Karpas-422 (cell line): ENCODE data around the gene HNRNPA1. TPM values are rescaled to one million over a fixed set of nuclear protein-coding genes. Genes with fewer than 3 reads are reported as not detected.
A peak's percentile ranks its signal among the peaks of the same experiment; 100 is the strongest.

ENCODE experiments used
- DNase-seq: peaks from one replicate; pipeline ENCODE4 v3.0.0-alpha.2; 2015
- H2AFZ ChIP-seq: fragments of 200-600 bp; sonication (generic); 2 replicates; pipeline ENCODE4 v1.6.1; 2014; ENCODE audit warnings: antibody characterized with exemption, low read length, mixed read lengths
- H3K27ac ChIP-seq: fragments of 200-600 bp; sonication (generic); 2 replicates; pipeline ENCODE4 v1.5.1; 2014; ENCODE audit warnings: mild to moderate bottlenecking, low read length, moderate library complexity
- H3K27me3 ChIP-seq: fragments of 200-600 bp; sonication (generic); 2 replicates; pipeline ENCODE4 v1.6.1; 2014; ENCODE audit warnings: low read length, mixed read lengths
- H3K36me3 ChIP-seq: fragments of 200-600 bp; sonication (generic); 2 replicates; pipeline ENCODE4 v1.6.1; 2014; ENCODE audit warnings: low read length, mixed read lengths; ENCODE audit not compliant: insufficient read depth
- H3K4me1 ChIP-seq: fragments of 200-600 bp; sonication (generic); 2 replicates; pipeline ENCODE4 v1.6.1; 2014; ENCODE audit warnings: mild to moderate bottlenecking, low read length, mixed read lengths
- H3K4me2 ChIP-seq: fragments of 200-600 bp; sonication (generic); 2 replicates; pipeline ENCODE4 v1.6.1; 2014; ENCODE audit warnings: low read length, low read depth, mild to moderate bottlenecking; ENCODE audit not compliant: poor library complexity, severe bottlenecking
- H3K4me3 ChIP-seq: fragments of 200-600 bp; sonication (generic); 2 replicates; pipeline ENCODE4 v1.5.1; 2014; ENCODE audit warnings: mild to moderate bottlenecking, antibody characterized with exemption, low read length, mixed read lengths
- H3K79me2 ChIP-seq: fragments of 200-600 bp; sonication (generic); 2 replicates; pipeline ENCODE4 v1.6.1; 2014; ENCODE audit warnings: mild to moderate bottlenecking, low read length, mixed read lengths
- H3K9ac ChIP-seq: fragments of 200-600 bp; sonication (generic); 2 replicates; pipeline ENCODE4 v1.6.0; 2014; ENCODE audit warnings: low read length
- H3K9me2 ChIP-seq: fragments of 200-600 bp; sonication (generic), shearing (Covaris generic); replicated peaks from 2 replicates; pipeline ENCODE4 v1.6.0; 2014; ENCODE audit warnings: mild to moderate bottlenecking, low read length, moderate library complexity; ENCODE audit not compliant: insufficient read depth
- H3K9me3 ChIP-seq: fragments of 300-700, 200-600 bp; sonication (generic); 2 replicates; pipeline ENCODE4 v1.6.1; 2014; ENCODE audit warnings: low read length, mixed read lengths
- H4K20me1 ChIP-seq: fragments of 200-600 bp; sonication (generic); 2 replicates; pipeline ENCODE4 v1.6.1; 2014; ENCODE audit warnings: mild to moderate bottlenecking, antibody characterized with exemption, low read length, low read depth; ENCODE audit not compliant: insufficient read depth
- total RNA-seq: library from RNA; depleted of rRNA; stranded (reverse); fragments of >200 nt; shearing (Covaris generic); gene quantifications from 2 replicates; pipeline ENCODE4 v1.2.3, GENCODE V29; 2014; ENCODE audit warnings: low replicate concordance

The HNRNPA1 gene
- total RNA-seq, 1 experiment from 2014 or later = 249 TPM

DNA sequence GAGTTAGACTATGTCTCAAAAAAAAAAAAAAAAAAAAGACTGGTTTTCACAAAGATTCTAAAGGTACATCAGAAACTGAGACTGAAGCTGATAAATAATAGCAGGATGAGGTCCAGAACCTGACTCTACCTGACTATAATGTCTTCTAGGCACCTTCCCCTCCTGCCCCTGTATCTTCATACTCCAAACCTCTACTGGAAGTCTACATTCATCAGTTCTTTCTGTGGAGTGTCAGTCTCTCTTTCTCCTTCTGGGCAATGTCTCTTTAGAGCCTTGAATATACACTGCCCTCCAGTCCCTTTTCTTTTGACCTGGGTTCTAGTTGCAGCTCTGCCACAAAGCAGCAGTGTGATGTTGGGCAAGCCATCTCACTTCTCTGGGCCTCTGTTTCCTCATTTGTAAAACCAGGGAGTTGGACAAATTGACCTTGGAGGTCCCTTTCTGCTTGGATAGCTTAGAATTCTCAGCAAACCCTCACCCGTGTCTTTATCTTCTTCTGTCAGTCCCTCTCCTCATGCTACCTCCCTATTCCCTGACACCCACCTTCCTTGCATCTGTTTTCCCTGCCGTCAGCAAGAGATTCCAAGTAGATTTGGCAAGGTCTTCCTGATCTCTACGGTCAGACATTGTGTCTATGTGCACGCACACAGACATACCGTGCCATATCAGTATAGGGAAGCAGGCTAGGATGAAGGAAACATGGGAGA is 16.0 kb downstream of the HNRNPA1 start:
- no peak overlapping the region for H3K4me2 ChIP-seq
- H3K9me3 ChIP-seq = no peaks in the 10 kb centered on the region
- H3K9ac ChIP-seq = no peak overlapping the region
- no peak overlapping the region for H2AFZ ChIP-seq
- no peaks in the 10 kb centered on the region for H3K36me3 ChIP-seq
- no peaks in the 10 kb centered on the region for H3K9me2 ChIP-seq
- DNase-seq = no peak
- no peaks in the 10 kb centered on the region for H3K27me3 ChIP-seq
- H3K4me3 ChIP-seq = no peak overlapping the region
- peaks cover 13% of the 10 kb centered on the region for H3K4me1 ChIP-seq
- H3K27ac ChIP-seq = no peak overlapping the region
- H4K20me1 ChIP-seq = no peaks in the 10 kb centered on the region
- no peaks in the 10 kb centered on the region for H3K79me2 ChIP-seq

DNA sequence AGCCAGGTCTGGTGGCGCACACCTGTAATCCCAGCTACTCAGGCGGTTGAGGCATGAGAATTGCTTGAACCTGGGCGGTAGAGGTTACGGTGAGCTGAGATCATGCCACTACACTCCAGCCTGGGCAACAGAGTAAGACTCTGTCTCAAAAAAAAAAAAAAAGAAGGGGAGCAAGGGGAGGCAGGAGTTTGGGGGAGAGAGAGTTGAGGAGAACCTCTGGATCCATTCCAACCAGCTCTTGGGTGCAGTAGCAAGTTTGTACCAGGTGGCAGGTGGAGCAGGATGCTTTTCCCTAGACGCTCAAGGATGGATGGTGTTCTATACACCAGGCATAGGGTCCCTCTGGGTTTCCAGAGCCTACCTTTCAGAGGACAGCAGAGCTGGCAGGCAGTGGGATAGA is 18.4 kb downstream of the HNRNPA1 start:
- H4K20me1 ChIP-seq = no peaks in the 10 kb centered on the region
- no peak overlapping the region for H2AFZ ChIP-seq
- no peaks in the 10 kb centered on the region for H3K36me3 ChIP-seq
- no peak overlapping the region for H3K9ac ChIP-seq
- no peak overlapping the region for H3K4me2 ChIP-seq
- no peaks in the 10 kb centered on the region for H3K9me3 ChIP-seq
- no peaks in the 10 kb centered on the region for H3K9me2 ChIP-seq
- no peak for DNase-seq
- H3K27ac ChIP-seq = no peak overlapping the region
- H3K4me1 ChIP-seq = peaks cover 24% of the 10 kb centered on the region
- H3K27me3 ChIP-seq = no peaks in the 10 kb centered on the region
- no peak overlapping the region for H3K4me3 ChIP-seq
- no peaks in the 10 kb centered on the region for H3K79me2 ChIP-seq

DNA sequence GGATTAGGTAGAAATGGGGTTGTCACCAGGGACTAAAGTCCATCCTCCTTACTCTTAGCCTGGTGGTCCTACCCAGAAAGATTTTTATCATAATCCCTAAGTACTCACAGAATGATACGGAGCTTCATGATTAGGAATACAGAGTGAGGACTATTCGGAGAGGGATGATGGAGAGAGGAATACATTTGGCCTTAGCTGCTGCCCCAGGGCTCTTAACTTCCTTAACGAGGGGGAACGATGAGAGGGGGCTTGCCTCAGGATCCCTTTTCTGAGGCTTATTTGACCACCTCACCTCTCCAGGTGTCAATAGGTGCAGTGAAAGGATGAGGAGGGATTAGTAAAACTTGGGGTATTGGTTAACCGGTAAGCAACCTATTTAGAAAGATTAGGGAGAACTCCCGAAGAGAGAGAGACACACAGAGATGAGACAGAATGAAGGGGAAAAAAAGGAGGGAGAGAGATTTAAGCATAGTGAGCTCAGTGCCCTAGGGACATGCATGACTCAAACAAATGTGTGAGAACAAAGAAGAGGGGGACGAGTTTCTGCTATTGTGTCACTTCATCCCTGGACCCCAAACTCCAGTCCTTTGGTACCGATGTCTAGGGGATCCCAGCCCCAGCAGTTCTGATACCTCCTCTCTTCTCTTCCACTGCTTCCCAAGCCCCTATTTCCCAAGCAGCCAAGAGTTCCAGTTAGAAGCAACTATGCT is 19.1 kb downstream of the HNRNPA1 start:
- H3K4me1 ChIP-seq = peaks cover 32% of the 10 kb centered on the region
- no peaks in the 10 kb centered on the region for H3K79me2 ChIP-seq
- no peaks in the 10 kb centered on the region for H3K27me3 ChIP-seq
- H2AFZ ChIP-seq = no peak overlapping the region
- H3K36me3 ChIP-seq = no peaks in the 10 kb centered on the region
- H3K4me2 ChIP-seq = no peak overlapping the region
- H3K4me3 ChIP-seq = no peak overlapping the region
- H3K27ac ChIP-seq = no peak overlapping the region
- no peak for DNase-seq
- H3K9me3 ChIP-seq = no peaks in the 10 kb centered on the region
- no peaks in the 10 kb centered on the region for H3K9me2 ChIP-seq
- no peaks in the 10 kb centered on the region for H4K20me1 ChIP-seq
- no peak overlapping the region for H3K9ac ChIP-seq

DNA sequence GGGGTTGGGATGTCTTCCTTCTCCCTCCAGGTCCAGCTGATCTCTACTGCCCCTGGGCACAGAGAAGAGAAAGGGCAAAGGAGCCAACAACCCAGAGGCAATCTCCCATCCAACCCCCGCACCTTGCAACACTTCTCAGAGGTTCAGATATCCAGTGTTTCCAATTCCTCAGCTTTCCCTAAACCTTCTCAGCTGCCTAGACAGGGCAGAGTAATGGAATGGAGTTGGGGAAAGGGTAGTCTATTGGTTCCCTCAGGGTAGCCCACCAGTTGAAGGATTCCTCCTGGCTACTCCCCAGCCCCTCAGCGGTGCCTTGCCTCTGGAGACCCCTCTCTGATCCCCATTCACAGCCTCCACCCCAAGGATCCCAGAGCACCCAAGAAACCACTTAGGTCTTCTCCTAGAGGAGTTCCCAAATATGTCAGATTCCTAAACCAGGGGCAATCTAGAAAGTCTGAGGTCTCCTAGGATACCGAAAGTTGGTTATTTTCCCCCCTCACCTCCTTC is 19.8 kb downstream of the HNRNPA1 start:
- H2AFZ ChIP-seq = no peak overlapping the region
- no peaks in the 10 kb centered on the region for H4K20me1 ChIP-seq
- DNase-seq = no peak
- H3K4me2 ChIP-seq = peak overlapping the region; percentile 30
- no peaks in the 10 kb centered on the region for H3K9me2 ChIP-seq
- no peaks in the 10 kb centered on the region for H3K36me3 ChIP-seq
- H3K4me1 ChIP-seq = peaks cover 33% of the 10 kb centered on the region
- H3K9me3 ChIP-seq = no peaks in the 10 kb centered on the region
- no peaks in the 10 kb centered on the region for H3K27me3 ChIP-seq
- H3K27ac ChIP-seq = no peak overlapping the region
- 0 out of 2 replicates have a peak overlapping the region, but pooled peaks have one; percentile 4 for H3K9ac ChIP-seq
- no peaks in the 10 kb centered on the region for H3K79me2 ChIP-seq
- no peak overlapping the region for H3K4me3 ChIP-seq

DNA sequence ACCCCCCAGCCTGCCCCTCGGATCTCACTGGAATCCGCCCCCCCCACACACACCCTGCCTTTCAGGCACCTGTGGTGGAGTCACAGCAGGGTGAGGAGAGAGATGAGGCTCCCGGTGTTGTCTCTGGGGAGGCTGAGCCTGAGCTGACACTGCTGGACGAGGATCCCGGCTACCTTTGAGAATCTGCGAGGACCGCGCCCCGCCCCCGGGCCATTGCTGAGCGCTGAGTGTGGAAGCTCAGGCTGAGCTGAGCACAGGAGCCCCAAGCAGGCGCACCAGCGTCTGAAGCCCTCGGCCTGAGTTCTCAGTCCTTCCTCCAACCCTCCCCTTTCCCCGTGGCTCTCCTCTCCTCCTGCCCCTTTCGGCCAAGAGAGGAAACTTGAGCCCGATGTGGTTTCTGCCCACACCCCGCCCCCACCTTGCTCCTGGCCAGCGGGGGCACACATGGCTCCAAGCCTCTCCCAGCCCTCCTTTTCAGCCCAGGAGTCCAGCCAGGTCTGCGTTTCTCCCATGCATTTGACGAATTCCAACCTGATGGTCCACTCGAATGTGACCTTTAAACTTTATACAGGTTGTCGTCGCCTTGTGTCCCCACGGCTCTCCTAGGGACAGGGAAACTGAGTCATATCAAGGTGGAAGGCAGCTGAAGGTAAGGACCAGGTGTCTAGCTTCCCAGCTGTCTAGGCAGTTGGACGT is 20.4 kb downstream of the HNRNPA1 start, which contains the start of gene NFE2:
NFE2 (minus strand) TSS at position 284 of the 696 bp plus-strand sequence. CDS start 5,767 bp downstream, outside the sequence.
- no peaks in the 10 kb centered on the region for H3K36me3 ChIP-seq
- 0 out of 2 replicates have a peak within 1 kb of the TSS, but pooled peaks have one; percentile 4 for H3K9ac ChIP-seq
- H4K20me1 ChIP-seq = no peaks in the 10 kb centered on the region
- no peak within 1 kb of the TSS for H2AFZ ChIP-seq
- no peaks in the 10 kb centered on the region for H3K27me3 ChIP-seq
- H3K9me3 ChIP-seq = no peaks in the 10 kb centered on the region
- DNase-seq = peak; percentile 56
- H3K79me2 ChIP-seq = no peaks in the 10 kb centered on the region
- H3K9me2 ChIP-seq = no peaks in the 10 kb centered on the region
- H3K4me2 ChIP-seq = peak within 1 kb of the TSS; percentile 30
- no peak within 1 kb of the TSS for H3K27ac ChIP-seq
- H3K4me3 ChIP-seq = no peak within 1 kb of the TSS
- peaks cover 33% of the 10 kb centered on the region for H3K4me1 ChIP-seq

DNA sequence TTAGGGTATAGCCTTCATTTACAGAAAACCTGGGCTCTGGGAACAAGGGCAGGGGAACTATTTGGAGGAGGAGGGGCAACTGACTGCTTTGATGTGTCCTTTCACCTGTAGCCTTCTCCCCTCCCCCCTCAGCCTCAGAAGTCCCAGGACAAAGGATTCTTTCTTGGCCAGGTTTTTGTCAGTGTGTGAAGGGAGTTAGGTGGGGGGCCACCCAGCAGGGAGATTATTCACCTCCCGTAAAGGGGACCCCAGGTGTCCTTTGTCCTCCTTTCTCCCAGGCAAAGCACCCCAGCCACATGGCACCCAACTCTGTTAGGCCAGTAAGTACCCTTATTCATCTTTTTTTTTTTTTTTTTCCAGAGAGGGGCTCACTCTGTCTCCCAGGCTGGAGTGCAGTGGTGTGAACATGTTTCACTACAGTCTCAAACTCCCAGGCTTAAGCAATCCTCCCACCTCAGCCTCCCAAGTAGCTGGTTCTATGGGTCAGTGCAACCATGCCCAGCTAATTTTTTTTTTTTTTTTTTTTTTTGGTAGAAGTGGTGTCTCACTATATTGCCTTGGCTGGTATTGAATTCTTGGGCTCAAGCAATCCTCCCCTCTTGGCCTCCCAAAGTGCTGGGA is 21.0 kb downstream of the HNRNPA1 start:
- no peak for DNase-seq
- Histone ChIP-seq H4K20me1 (no peaks in the 10 kb centered on the region), H3K4me3 (no peak overlapping the region), H3K9ac (no peak overlapping the region), H3K4me1 (peaks cover 33% of the 10 kb centered on the region), H3K4me2 (no peak overlapping the region), H3K27ac (no peak overlapping the region), H3K9me2 (no peaks in the 10 kb centered on the region), H3K79me2 (no peaks in the 10 kb centered on the region), H3K9me3 (no peaks in the 10 kb centered on the region), H2AFZ (no peak overlapping the region), H3K36me3 (no peaks in the 10 kb centered on the region), H3K27me3 (no peaks in the 10 kb centered on the region)

DNA sequence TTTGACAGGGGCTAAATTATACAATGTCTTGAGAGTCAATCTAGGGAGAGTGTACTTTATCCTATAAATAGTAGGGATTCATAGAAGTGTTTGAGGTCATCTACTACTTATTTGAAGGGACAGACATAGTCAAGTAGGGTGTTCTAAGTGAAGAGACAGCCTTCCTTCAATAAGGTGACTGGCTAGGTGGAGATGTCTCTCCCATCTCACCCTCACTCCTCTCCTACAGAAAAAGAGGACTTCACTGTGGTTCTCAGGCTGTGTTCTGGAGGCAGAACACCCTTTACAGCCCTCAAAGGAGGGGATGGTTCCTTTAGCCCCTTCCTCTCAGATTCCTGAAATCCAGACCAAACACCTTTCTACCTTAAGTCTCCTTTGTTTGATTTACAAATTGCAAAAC is 23.1 kb downstream of the HNRNPA1 start:
- Histone ChIP-seq H3K4me3 (no peak overlapping the region), H3K4me2 (no peak overlapping the region), H3K79me2 (no peaks in the 10 kb centered on the region), H3K9me2 (no peaks in the 10 kb centered on the region), H3K27me3 (no peaks in the 10 kb centered on the region), H3K36me3 (no peaks in the 10 kb centered on the region), H3K9me3 (no peaks in the 10 kb centered on the region), H3K4me1 (peaks cover 33% of the 10 kb centered on the region), H3K27ac (no peak overlapping the region), H3K9ac (no peak overlapping the region), H4K20me1 (no peaks in the 10 kb centered on the region), H2AFZ (no peak overlapping the region)
- DNase-seq = no peak
